NCI-H510A treated with DMSO at 0.1 percent for 48 hours (cell line): ENCODE results near the gene UBAP2.
"Not testable (repeated sequence)": the region's sequence is repeated elsewhere in the genome, so short reads cannot be mapped to it uniquely, and the experiment has no call there.

Experiments used
- DNase-seq: peaks from one replicate; lab custom pipeline; 2025; lab: John Stamatoyannopoulos, UW

Gene UBAP2

DNA sequence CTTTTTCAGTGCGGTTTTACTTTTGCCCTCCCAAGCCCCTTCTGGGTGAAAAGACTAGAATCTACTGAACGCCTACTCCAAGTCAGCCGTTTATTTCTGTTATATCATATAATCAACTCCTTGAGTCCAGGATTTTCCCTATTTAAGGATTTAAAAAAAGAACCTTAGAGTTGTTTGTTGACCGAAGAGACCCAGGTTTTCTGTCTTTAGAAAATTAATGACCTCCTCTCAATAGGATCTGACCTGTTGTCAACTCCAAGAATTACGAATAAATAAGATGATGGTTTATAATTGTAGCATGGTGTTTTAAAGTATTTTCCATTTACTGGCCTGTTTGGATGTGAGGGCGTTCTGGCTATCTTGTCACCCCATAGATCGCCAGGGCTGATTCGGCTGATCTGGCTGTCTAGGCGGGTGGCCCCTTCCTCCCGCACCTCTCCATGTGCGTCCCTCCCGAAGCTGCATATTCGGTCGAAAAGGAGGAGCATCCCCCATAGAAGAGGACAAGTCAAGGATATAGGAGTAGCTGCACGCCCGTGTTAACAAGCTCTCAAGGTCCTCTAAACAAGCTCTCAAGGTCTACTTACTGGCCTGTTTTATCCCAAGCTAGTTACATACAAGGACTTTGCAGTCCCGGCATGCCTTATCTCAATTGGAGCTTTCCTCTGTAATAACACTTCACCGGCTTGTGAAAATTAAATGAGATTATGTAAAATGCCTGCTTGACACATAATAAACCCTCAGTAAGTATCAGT is 1.1 kb upstream of the UBAP2 start:
- peak; percentile 26 for DNase-seq

DNA sequence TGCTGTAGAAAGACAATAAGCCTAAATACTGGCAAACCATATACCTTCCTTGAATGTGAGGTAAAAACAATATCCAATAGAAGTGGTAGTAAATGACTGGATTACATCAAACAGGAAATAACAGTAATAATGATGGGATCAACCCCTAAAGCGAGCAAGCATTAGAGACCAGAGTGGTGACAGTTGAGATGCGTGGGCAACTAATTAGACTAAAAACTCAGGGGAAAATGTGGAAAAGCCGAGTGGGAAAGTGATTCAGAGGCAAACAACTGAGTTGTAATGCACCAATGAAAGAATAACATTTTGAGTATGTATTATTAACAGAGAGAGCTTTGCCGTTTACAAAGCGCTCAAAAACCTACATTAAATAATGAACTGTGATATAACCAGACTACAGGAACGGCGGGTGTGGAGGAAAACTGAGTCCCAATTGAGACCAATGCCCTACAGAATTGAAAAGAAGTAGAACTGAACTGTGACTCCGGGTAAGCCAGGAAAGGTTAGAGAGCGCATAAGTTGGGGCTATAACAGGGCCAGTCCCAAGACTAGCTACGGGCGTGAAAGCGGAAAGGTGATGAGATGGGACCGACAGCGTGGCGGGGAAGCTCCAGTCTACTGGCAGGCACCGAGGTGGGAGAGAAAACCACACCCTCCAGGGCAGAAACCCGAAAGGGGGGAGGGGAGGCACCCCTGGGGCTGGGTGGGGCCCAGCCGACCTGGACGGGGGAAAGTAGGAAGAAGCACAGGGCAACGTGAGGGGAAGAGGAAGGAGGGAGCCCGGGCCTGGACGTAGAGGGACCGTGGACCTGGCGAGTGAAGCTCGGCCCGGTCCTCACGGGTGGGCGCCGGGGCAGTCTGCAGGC is 592 bp downstream of the UBAP2 start:
- peak; percentile 23 for DNase-seq

DNA sequence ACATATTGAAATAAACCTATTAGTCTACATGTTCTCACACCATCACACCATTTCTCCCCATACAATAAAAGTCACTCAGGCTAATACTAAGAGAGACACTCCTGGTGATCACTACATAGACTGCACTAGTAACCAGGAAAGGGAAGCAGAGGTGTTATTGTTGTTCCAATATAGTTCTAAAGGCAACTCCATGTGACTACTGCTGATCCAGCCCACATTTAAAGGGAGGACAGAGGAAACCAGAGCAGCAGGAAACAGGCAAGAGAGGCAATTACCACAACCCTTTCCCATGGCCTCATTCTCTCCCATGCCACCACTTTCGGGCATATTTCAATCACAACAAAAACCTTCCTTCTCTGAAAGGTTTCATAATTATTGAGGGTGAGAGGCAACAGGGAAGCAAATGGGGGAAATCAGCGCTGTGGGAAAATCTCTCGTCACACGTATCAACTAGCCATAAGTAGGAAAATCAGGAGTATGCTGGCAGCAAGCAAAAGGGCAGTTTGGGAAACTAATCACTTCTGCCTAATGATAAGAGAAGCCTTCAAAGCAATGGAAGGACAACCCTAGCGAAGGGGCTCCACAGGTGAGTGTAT is 1.8 kb downstream of the UBAP2 start:
- no peak for DNase-seq

DNA sequence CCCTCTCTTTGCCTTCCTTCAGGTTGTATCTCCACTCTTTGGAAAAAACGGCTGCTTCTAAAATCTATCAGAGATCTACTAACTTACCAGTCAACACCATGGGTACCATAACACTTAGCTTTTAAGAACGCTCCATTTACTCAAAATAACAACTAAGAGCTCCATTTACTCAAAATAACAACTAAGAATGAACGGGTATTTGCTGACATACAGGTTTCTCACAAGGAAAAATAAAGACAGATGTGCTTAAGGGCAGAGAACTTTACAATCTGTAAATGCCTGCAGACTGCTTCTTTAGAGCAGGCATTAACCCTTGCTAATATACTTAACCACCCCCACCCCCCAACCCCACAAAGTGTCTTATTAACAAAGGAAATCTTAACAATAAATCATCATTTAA is 2.8 kb downstream of the UBAP2 start:
- no peak for DNase-seq

DNA sequence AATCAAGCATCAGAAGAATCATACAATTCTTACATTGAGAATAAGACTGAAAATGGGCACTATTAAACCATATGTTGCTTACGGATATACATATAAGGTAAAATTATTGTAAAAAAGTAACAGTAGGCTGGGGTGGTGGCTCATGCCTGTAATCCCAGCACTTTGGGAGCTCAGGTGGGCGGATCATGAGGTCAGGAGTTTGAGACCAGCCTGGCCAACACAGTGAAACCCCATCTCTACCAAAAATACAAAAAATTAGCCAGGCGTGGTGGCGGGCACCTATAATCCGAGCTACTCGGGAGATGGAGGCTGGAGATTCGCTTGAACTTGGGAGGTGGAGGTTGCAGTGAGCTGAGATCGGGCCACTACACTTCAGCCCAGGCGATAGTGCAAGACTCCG is 6.6 kb downstream of the UBAP2 start:
- not testable (repeated sequence) for DNase-seq

DNA sequence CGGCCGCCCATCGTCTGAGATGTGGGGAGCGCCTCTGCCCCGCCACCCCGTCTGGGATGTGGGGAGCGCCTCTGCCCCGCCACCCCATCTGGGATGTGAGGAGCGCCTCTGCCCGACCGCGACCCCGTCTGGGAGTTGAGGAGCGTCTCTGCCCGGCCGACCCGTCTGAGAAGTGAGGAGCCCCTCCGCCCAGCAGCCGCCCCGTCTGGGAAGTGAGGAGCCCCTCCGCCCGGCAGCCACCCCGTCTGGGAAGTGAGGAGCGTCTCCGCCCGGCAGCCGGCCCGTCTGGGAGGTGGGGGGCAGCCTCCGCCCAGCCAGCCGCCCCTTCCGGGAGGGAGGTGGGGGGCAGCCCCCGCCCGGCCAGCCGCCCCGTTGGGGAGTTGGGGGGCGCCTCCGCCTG is 9.8 kb downstream of the UBAP2 start:
- not testable (repeated sequence) for DNase-seq

DNA sequence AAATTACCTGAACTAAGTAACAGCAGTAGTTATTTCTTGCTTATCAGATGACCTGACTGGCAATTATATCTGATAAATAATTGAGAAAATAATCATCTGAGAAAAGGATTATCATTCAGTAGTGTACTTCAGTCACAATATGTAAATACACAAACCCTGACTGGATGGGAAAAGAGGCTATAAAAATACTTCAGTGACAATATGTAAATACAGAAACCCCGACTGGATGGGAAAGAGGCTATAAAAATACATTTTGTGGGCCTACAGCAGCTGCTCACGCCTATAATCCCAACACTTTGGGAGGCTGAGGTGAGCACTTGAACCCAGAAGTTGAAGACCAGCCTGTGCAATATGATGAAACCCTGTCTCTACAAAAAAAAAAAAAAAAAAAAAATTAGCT is 11.1 kb downstream of the UBAP2 start:
- DNase-seq: peak; percentile 82

DNA sequence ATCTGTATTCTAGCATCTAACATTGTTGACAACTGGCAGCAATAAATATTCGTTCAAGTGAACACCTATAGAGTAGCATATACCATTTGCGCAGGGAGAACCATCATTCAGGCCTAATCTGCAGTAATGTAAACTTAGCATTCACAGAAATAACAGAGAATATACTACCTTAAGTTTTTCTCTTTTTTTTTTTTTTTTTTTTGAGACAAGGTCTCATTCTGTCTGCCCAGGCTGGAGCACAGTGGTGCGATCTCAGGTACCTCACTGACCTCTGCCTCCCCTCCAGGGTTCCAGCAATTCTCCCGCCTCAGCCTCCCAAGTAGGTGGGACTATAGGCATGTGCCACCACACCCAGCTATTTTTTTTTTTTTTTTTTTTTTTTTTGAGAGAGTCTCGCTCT is 12.1 kb downstream of the UBAP2 start:
- DNase-seq: no peak

DNA sequence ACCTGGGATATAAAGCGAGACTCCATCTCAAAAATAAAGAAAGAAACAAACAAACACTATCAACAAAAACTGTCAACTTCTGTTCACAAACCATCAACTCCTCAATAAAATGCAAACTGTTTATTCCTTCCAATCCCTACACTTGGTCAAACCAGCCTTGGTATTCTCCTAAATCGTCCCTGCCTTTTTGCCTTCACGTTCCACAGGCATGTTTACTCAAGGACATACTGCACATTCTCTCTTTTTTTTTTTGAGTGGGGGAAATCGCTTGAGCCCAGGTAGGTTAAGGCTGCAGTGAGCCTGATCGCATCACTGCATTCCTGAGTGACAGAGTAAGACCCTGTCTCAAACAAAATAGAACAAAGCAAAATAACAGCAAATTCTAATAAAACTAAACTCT is 13.0 kb downstream of the UBAP2 start:
- DNase-seq: no peak

DNA sequence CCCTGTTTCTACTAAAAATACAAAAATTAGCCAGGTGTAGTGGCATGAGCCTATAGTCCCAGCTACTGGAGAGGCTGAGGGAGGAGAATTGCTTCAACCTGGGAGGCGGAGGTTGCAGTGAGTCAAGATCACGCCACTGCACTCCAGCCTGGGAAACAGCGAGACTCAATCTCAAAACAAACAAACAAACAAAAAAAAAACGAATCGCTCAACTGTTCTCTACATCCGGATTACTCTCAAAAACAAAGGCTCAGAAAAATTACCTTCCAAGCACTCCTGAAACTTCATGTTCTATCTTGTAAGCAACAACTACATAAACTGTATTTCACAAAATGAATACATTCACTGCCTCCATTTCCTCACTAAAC is 14.0 kb downstream of the UBAP2 start:
- no peak for DNase-seq

DNA sequence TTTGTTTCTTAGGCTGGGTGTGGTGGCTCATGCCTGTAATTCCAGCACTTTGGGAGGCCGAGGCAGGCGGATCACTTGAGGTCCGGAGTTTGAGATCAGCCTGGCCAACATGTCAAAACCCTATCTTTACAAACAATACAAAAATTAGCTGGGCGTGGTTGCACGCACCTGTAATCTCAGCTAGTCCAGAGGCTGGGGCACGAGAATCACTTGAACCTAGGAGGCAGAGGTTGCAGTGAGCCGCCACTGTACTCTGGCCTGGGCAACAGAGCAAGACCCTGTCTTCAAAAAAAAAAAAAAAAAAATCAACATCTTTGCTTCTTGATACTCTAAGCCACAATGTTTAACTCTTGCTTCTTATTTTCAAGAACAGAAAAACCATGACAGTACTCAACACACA is 16.1 kb downstream of the UBAP2 start:
- no peak for DNase-seq

DNA sequence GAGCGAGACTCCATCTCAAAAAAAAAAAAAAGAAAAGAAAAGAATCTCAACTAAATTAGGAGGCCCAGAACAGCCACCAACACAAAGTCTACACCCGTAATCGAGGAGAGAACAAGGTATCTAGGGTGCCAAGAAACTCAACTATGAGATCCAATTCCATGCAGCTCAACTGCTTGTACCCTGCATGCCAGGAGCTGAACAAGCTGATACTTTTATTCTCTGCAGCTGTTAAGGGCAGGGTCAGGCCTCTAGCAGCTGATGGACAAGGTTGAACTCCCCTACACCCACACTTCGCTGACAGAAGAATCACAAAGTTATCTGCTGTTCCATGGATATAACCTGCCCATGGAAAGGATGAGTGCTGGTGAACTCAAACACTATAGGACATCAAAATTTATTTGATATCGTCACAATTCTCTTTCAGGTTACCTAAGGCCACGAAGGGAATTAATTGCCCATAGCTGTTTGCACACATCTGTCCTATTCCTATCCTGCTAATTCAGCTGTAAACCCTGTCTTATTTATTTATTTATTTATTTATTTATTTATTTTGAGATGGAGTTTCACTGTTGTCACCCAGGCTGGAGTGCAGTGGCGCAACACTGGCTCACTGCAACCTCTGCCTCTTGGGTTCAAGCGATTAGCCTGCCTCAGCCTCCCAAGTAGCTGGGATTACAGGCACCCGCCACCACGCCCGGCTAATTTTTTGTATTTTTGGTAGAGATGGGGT is 20.7 kb downstream of the UBAP2 start:
- no peak for DNase-seq

DNA sequence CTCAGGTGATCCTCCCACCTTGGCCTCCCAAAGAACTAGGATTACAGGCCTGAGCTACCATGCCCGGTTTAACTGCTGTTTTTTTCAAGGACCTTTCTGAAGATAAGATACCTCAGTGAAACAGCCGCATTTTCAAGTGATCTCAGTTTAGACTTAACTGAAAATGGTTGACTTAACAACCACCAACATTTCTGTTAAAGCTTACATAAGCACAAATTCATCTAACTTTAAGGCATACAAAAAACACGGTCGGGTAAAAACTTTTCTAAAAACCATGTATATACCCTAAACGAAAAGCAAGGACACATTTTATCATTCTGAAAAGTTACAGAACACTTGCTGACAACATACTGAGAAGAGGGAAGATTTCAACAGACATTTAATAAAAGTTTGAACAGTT is 22.9 kb downstream of the UBAP2 start:
- DNase-seq: no peak

DNA sequence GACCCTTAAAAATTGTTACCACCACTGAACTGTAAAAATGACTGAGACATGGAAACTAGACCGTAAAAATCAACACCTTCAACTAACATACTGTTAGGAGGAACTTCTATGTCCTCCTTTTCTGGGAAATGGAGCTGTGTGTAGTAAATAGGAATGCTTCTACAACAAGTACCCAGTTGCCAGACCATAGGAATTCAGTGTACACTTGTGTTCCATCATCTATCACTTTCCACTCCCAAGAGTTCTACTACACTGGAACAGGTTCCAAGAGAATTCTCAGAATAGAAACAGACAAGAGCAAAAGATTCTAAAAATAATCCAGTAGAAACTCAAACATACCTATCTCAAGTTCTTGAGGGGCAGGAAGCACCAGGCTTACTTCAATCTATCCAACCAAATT is 23.6 kb downstream of the UBAP2 start:
- DNase-seq: no peak

DNA sequence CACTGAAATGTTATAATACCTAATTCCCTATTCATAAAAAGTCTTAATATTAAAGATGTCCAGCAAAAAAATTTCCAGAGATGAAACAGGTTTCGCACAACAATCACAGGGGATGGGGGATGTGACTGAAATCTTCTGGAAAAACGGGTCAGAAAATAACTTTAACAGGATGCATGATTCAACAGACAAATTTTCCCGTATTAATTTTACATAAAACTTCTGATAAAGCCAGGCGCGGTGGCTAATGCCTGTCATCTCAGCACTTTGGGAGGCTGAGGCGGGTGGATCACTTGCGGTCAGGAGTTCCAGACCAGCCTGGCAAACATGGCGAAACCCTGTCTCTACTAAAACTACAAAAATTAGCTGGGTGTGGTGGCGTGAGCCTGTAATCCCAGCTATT is 24.2 kb downstream of the UBAP2 start:
- not testable (repeated sequence) for DNase-seq

DNA sequence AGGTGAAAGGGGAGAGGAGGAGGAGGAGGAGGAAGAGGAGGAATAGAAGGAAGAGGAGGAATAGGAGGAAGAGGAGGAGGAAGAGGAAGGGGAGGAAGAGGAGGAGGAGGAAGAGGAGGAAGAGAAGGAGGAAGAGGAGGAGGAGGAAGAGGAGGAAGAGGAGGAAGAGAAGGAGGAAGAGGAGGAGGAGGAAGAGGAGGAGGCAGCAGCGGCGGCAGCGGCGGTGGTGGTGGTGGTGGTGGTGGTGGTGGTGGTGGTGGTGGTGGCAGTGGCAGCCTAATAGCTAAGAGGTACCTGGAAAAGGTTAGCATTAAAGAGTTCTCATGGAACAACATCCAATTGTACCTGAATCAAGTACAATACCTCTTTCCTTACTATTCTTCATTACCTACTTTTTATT is 32.5 kb downstream of the UBAP2 start:
- no peak for DNase-seq

DNA sequence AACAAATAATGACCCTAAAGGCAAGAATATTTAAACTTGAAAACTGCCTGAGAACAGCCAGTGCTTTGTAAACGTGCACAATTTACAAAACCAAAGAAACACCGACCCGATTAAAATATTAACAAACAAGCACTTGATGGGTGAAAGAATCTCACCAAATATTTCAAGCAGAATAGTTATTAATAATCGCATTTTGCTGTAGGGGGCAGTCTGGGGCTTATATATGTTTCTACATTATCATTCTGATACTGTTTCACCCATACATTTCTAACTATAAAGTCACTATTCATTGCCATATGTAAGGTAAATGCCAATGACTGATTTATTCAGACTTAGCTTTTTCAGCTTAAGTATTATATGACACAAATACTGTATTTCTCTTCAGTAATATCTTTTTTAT is 37.7 kb downstream of the UBAP2 start:
- peak; percentile 4 for DNase-seq

DNA sequence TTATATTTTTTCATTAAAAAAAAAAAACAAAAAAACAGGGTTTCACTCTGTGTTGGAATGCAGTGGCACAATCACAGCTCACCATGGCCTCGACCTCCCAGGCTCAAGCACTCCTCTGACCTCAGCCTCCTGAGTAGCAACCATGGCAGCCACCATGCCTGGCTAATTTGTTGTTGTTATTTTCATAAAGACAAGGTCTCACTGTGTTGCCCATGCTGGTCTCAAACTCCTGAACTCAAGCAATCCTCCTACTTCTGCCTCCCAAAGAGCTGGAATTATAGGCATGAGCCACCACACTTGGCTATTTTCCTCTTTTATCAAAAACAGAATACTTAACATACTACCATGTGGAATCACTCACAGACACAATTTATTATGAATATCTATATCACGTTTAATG is 46.7 kb downstream of the UBAP2 start:
- no peak for DNase-seq

DNA sequence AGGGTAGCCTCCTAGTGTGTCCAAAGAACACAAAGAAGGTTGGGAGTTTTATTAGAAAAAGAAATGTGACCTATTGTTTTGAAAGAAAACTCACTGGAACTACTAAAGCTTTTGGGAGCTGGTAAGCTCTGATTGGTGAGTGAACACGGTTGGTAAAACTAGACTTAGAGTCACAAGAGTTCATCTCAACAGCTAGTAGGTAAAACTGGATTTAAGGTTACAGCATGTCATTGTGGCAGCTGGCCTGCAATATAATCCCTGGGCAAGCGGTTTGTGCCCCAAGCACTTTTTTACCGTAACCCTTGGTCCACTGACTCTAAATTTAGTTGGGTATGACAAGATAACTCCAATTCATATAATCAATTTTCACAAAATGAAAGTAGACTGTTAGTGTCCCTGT is 47.4 kb downstream of the UBAP2 start:
- DNase-seq: no peak

DNA sequence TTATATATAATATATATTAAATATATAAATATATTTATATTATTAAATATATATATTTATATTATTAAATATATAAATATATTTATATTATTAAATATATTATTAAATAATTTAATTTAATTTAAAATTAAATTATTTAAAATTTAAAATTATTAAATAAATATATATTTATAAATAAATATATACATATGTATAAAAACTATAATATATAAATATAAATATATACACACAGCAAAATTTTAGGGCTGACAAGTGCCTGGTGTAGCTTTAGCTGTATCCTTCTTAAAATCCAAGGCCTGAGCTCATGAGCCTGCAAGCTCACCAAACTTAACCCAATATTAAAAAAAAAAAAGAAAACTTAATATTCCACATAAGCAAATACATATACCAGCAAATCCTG is 53.2 kb downstream of the UBAP2 start:
- no peak for DNase-seq

DNA sequence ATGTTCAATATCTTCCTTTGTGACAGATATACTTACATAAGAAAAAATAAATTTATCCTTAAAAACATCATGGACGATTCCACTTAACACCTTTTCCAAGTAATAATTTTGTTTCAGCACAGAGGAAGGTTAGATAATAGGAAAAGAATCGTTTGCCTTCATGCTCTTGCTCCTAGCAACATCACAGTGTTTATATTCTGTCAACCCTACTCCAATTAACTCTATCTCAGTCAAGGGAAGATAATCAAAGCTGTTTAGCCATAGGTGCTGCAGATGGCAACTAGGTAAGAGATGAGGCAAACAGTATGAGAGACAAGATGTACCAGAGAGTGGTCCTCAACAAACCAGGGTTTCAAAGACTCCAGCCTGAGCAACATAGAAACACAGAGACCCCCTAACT is 55.6 kb downstream of the UBAP2 start:
- no peak for DNase-seq

DNA sequence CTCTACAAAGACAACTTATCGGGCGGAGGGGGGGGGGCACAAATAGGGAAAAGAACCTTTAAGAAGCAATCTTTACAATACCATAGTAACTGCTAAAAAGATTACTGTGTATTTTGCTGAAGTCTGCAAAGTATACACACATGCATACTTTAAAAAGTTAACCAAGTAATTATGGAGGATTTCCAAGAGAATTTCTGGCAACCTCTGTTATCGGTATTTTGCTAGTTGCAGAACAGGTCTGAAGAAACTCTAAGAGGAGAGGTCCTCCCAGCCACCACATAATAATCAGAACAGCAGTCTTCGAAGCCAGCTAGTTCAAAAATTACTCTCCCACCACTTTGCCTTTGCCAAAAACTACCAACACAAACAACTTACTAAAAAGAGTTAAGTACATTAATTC is 56.1 kb downstream of the UBAP2 start:
- no peak for DNase-seq
